ENCODE measurements around the gene ACSM2B. TPM values are rescaled to one million over a fixed set of nuclear protein-coding genes. Genes with fewer than 3 reads are reported as not detected.

Gene ACSM2B
- not detected in 2 replicates for total RNA-seq

GRCh38 chr16:20576145-20576544, at the start of gene ACSM2B:
ACSM2B (minus strand) TSS chr16:20576367; CDS start chr16:20564845, 11,522 bp downstream.

Other genes starting within 250 kb of the ACSM2B start
- gene GP2, start 248.9 kb downstream of the ACSM2B start, total RNA-seq = not detected in 2 replicates
- not detected in 2 replicates for gene UMOD, start 223.7 kb downstream of the ACSM2B start, total RNA-seq
- not detected in 2 replicates for gene PDILT, start 171.6 kb downstream of the ACSM2B start, total RNA-seq
- gene ACSM5, start 166.8 kb downstream of the ACSM2B start, total RNA-seq = not detected in 2 replicates
- not detected in 2 replicates for gene ACSM2A, start 124.8 kb downstream of the ACSM2B start, total RNA-seq
- not detected in 2 replicates for gene ACSM1, start 121.3 kb upstream of the ACSM2B start, total RNA-seq
- gene THUMPD1, start 165.5 kb upstream of the ACSM2B start, total RNA-seq = 26.8 and 47.9 TPM in 2 replicates
- 0.86 and 3.2 TPM in 2 replicates for gene ACSM3, start 187.6 kb upstream of the ACSM2B start, total RNA-seq
- gene ERI2, start 230.1 kb upstream of the ACSM2B start, total RNA-seq = 19.0 and 19.3 TPM in 2 replicates
- gene REXO5, start 230.2 kb upstream of the ACSM2B start, total RNA-seq = 4.6 and 9.2 TPM in 2 replicates

All from myometrial cell (primary cell).